ENCODE measurements around the gene TIMP3. TPM values are rescaled to one million over a fixed set of nuclear protein-coding genes. Genes with fewer than 3 reads are reported as not detected.

Gene TIMP3
- polyA plus RNA-seq, 1 donor (not counting 4 experiments of a cell fraction or from before 2014, with no cell fraction given) = 34.3 TPM

GRCh38 chr22:32777987-32778386, 23.5 kb upstream of the TIMP3 start:
- Histone ChIP-seq H3K9me3 (ENCODE audit: control insufficient read depth, low read depth, low read length) (no peaks in the 10 kb centered on the region), H3K79me2 (ENCODE audit: control insufficient read depth, insufficient read depth, low read length) (no peaks in the 10 kb centered on the region), H3K9me1 (ENCODE audit: control insufficient read depth, extremely low read depth, insufficient read depth, low read length) (no peaks in the 10 kb centered on the region), H3K27ac (ENCODE audit: control insufficient read depth, insufficient read depth, low read length) (no peak overlapping the region), H3K36me3 (ENCODE audit: control insufficient read depth in 2 of 2, extremely low read depth in 1 of 2, insufficient read depth in 2 of 2, low read length in 2 of 2) (no peaks in the 10 kb centered on the region), H3K4me2 (ENCODE audit: control insufficient read depth, extremely low read depth, insufficient read depth, low read depth, low read length) (no peak overlapping the region), H3K4me1 (ENCODE audit: control insufficient read depth, extremely low read depth, insufficient read depth, low read length) (peaks cover 2% of the 10 kb centered on the region), H2AFZ (ENCODE audit: control insufficient read depth, low read length) (no peak overlapping the region), H3K27me3 (ENCODE audit: control insufficient read depth, extremely low read depth, insufficient read depth, low read length) (peaks cover 7% of the 10 kb centered on the region), H3K4me3 (ENCODE audit: control insufficient read depth in 2 of 3, extremely low read depth in 1 of 3, insufficient read depth in 2 of 3, low read depth in 1 of 3, low read length in 3 of 3) (no peak overlapping the region), H3K9ac (ENCODE audit: control insufficient read depth, extremely low read depth, insufficient read depth, low read length) (no peak overlapping the region), H4K20me1 (ENCODE audit: control insufficient read depth, extremely low read depth, insufficient read depth, low read length) (no peaks in the 10 kb centered on the region)
- no peak for DNase-seq (ENCODE audit: low read depth, low spot score)
- dilution Hi-C loops (cut with MboI; ENCODE audit: extremely low pct_ligation_motif_present, low sequenced_read_pairs) = loop anchor here (25.0 kb wide), 1 partner anchor 266 kb away; no protein-coding TSS in a partner anchor
- no peak for FAIRE-seq
- TF ChIP-seq EZH2 (IDR thresholded peaks at IDR 0.05; ENCODE audit: low read length) = no peak
- no peak for TF ChIP-seq CTCF (optimal IDR thresholded peaks at IDR 0.05 in 1 of 3, IDR thresholded peaks at IDR 0.05 in 1 of 3, conservative IDR thresholded peaks at IDR 0.05 in 1 of 3; ENCODE audit: extremely low read depth in 1 of 3, insufficient read depth in 2 of 3, low read length in 3 of 3)

- Histone ChIP-seq H2AFZ (ENCODE audit: control insufficient read depth, low read length) (no peak overlapping the region), H3K9me3 (ENCODE audit: control insufficient read depth, low read depth, low read length) (no peaks in the 10 kb centered on the region), H3K36me3 (ENCODE audit: control insufficient read depth in 2 of 2, extremely low read depth in 1 of 2, insufficient read depth in 2 of 2, low read length in 2 of 2) (no peaks in the 10 kb centered on the region), H3K27me3 (ENCODE audit: control insufficient read depth, extremely low read depth, insufficient read depth, low read length) (no peaks in the 10 kb centered on the region), H3K9me1 (ENCODE audit: control insufficient read depth, extremely low read depth, insufficient read depth, low read length) (no peaks in the 10 kb centered on the region), H3K4me3 (ENCODE audit: control insufficient read depth in 2 of 3, extremely low read depth in 1 of 3, insufficient read depth in 2 of 3, low read depth in 1 of 3, low read length in 3 of 3) (no peak overlapping the region), H3K79me2 (ENCODE audit: control insufficient read depth, insufficient read depth, low read length) (no peaks in the 10 kb centered on the region), H3K27ac (ENCODE audit: control insufficient read depth, insufficient read depth, low read length) (no peak overlapping the region), H3K9ac (ENCODE audit: control insufficient read depth, extremely low read depth, insufficient read depth, low read length) (no peak overlapping the region), H4K20me1 (ENCODE audit: control insufficient read depth, extremely low read depth, insufficient read depth, low read length) (no peaks in the 10 kb centered on the region), H3K4me2 (ENCODE audit: control insufficient read depth, extremely low read depth, insufficient read depth, low read depth, low read length) (no peak overlapping the region), H3K4me1 (ENCODE audit: control insufficient read depth, extremely low read depth, insufficient read depth, low read length) (peaks cover 2% of the 10 kb centered on the region)
- no peak for DNase-seq (ENCODE audit: low read depth, low spot score)
- no peak for FAIRE-seq
- dilution Hi-C loops (cut with MboI; ENCODE audit: extremely low pct_ligation_motif_present, low sequenced_read_pairs) = loop anchor here (5.0 to 25.0 kb wide), 2 partner anchors 74 to 269 kb away; no protein-coding TSS in a partner anchor
- TF ChIP-seq EZH2 (IDR thresholded peaks at IDR 0.05; ENCODE audit: low read length) (no peak), CTCF (optimal IDR thresholded peaks at IDR 0.05 in 1 of 3, IDR thresholded peaks at IDR 0.05 in 1 of 3, conservative IDR thresholded peaks at IDR 0.05 in 1 of 3; ENCODE audit: extremely low read depth in 1 of 3, insufficient read depth in 2 of 3, low read length in 3 of 3) (no peak)
These were observed 20.7 kb upstream of the TIMP3 start for GRCh38 chr22:32780726-32781310.
